GM23338 (cell line): ENCODE measurements around the gene USP35. TPM values are rescaled to one million over a fixed set of nuclear protein-coding genes. Genes with fewer than 3 reads are reported as not detected.

Experiments
- ATAC-seq: fragments of 200-7000 bp; cut with Tn5 transposase; 3 replicates; pipeline ENCODE4 v1.9.1; 2020
- DNase-seq: peaks from one replicate; pipeline ENCODE4 v3.0.0-alpha.2; 2015; ENCODE audit warnings: low spot score
- H2AFZ ChIP-seq: fragments of 200-600 bp; sonication (generic); 2 replicates; pipeline ENCODE4 v1.8.0; 2016; ENCODE audit warnings: antibody characterized with exemption, mild to moderate bottlenecking, moderate library complexity
- H3F3A ChIP-seq: fragments of 200-600 bp; sonication (generic); replicated peaks from 2 replicates; pipeline ENCODE4 v1.8.0; 2017; ENCODE audit warnings: antibody characterized with exemption, mixed run types, low read depth
- H3K27ac ChIP-seq: fragments of 200-600 bp; sonication (generic); 2 replicates; pipeline ENCODE4 v1.6.1; 2016; ENCODE audit warnings: low read depth
- H3K27me3 ChIP-seq: fragments of 200-600 bp; sonication (generic); 2 replicates; pipeline ENCODE4 v1.8.0; 2016; ENCODE audit warnings: mild to moderate bottlenecking, mixed run types, moderate library complexity; ENCODE audit not compliant: insufficient read depth
- H3K36me3 ChIP-seq: fragments of 200-600 bp; sonication (generic); 2 replicates; pipeline ENCODE4 v1.8.0; 2016; ENCODE audit warnings: mild to moderate bottlenecking; ENCODE audit not compliant: insufficient read depth
- H3K4me1 ChIP-seq: fragments of 200-600 bp; sonication (generic); 2 replicates; pipeline ENCODE4 v1.8.0; 2016; ENCODE audit warnings: mild to moderate bottlenecking, moderate library complexity; ENCODE audit not compliant: insufficient read depth
- H3K4me2 ChIP-seq: fragments of 200-600 bp; sonication (generic); 2 replicates; pipeline ENCODE4 v1.7.1; 2017; ENCODE audit warnings: mixed run types
- H3K4me3 ChIP-seq: fragments of 200-600 bp; sonication (generic); 2 replicates; pipeline ENCODE4 v1.6.1; 2016; ENCODE audit warnings: mixed run types
- H3K79me2 ChIP-seq: fragments of 200-600 bp; sonication (generic); replicated peaks from 2 replicates; pipeline ENCODE4 v1.8.0; 2017; ENCODE audit warnings: mild to moderate bottlenecking; ENCODE audit not compliant: insufficient read depth
- H3K9me2 ChIP-seq: fragments of 200-600 bp; sonication (generic); 2 replicates; pipeline ENCODE4 v1.8.0; 2017; ENCODE audit not compliant: insufficient read depth
- H4K20me1 ChIP-seq: fragments of 200-600 bp; sonication (generic); replicated peaks from 2 replicates; pipeline ENCODE4 v1.8.0; 2017; ENCODE audit warnings: mild to moderate bottlenecking; ENCODE audit not compliant: insufficient read depth
- H3K27ac Mint-ChIP-seq: 2 replicates; pipeline ENCODE4 v1.8.0; 2020; ENCODE audit warnings: inconsistent platforms, mild to moderate bottlenecking, moderate library complexity, mixed read lengths
- H3K27me3 Mint-ChIP-seq: 3 replicates; pipeline ENCODE4 v1.8.0; 2022; ENCODE audit warnings: low read depth, mild to moderate bottlenecking, moderate library complexity, mixed read lengths, inconsistent platforms; ENCODE audit not compliant: insufficient read depth, poor library complexity
- H3K36me3 Mint-ChIP-seq: 3 replicates; pipeline ENCODE4 v1.8.0; 2021; ENCODE audit warnings: low read depth, mild to moderate bottlenecking, inconsistent platforms, moderate library complexity, mixed read lengths
- H3K4me1 Mint-ChIP-seq: 3 replicates; pipeline ENCODE4 v1.8.0; 2020; ENCODE audit warnings: mild to moderate bottlenecking, inconsistent platforms, mixed read lengths
- H3K4me3 Mint-ChIP-seq: 3 replicates; pipeline ENCODE4 v1.8.0; 2021; ENCODE audit warnings: moderate library complexity, mild to moderate bottlenecking, inconsistent platforms, mixed read lengths
- H3K9me3 Mint-ChIP-seq: 3 replicates; pipeline ENCODE4 v1.8.0; 2020; ENCODE audit warnings: moderate library complexity, mild to moderate bottlenecking, inconsistent platforms, mixed read lengths
- CREB1 ChIP-seq: fragments of 250-450 bp; sonication (Bioruptor Pico); IDR thresholded peaks from 2 replicates; pipeline ENCODE4 v1.5.0; 2020; ENCODE audit warnings: low read depth, mild to moderate bottlenecking, moderate library complexity
- EZH2phosphoT487 ChIP-seq: fragments of 200-600 bp; sonication (generic); IDR thresholded peaks from one replicate; pipeline ENCODE4 v1.8.1; 2018; ENCODE audit warnings: antibody characterized with exemption; ENCODE audit not compliant: unreplicated experiment
- JUNB ChIP-seq: IDR thresholded peaks from one replicate; pipeline ENCODE4 v1.6.1; 2016; ENCODE audit warnings: antibody characterized with exemption; ENCODE audit not compliant: unreplicated experiment
- NANOG ChIP-seq: IDR thresholded peaks from 2 replicates; pipeline ENCODE4 v1.6.1; 2016; ENCODE audit warnings: antibody characterized with exemption, borderline replicate concordance
- POLR2AphosphoS5 ChIP-seq: IDR thresholded peaks from 2 replicates; pipeline ENCODE4 v1.6.1; 2016; ENCODE audit warnings: antibody characterized with exemption, low read depth
- STAT1 ChIP-seq: IDR thresholded peaks from one replicate; pipeline ENCODE4 v1.6.1; 2016; ENCODE audit warnings: antibody characterized with exemption; ENCODE audit not compliant: unreplicated experiment
- ZNF331 ChIP-seq: fragments of 250-450 bp; sonication (Bioruptor Pico); IDR thresholded peaks from 2 replicates; pipeline ENCODE4 v1.5.0; 2020; ENCODE audit warnings: low read depth, mild to moderate bottlenecking, moderate library complexity
- polyA plus RNA-seq: library from polyadenylated mRNA; unstranded; fragments of >200 nt; fragmentation: Nextera tagmentation; extraction: Ambion mirVana; gene quantifications from 2 replicates; pipeline ENCODE4 v1.2.1, GENCODE V29; 2016
- total RNA-seq: library from RNA; depleted of rRNA; stranded (reverse); fragments of >200 nt; shearing (Covaris generic); gene quantifications from 2 replicates; pipeline ENCODE4 v1.2.3, GENCODE V29; 2014
- TF ChIP-seq, protein P1 (sequence below): IDR thresholded peaks from one replicate; pipeline ENCODE4 v1.6.1; 2018; ENCODE audit warnings: antibody characterized with exemption; ENCODE audit not compliant: unreplicated experiment
- TF ChIP-seq, protein P2 (sequence below): IDR thresholded peaks from 2 replicates; pipeline ENCODE4 v1.6.1; 2016; ENCODE audit warnings: antibody characterized with exemption

Gene USP35
- total and polyA plus RNA-seq, 2 experiments from 2014 or later = 2.5 to 10.7 TPM

DNA sequence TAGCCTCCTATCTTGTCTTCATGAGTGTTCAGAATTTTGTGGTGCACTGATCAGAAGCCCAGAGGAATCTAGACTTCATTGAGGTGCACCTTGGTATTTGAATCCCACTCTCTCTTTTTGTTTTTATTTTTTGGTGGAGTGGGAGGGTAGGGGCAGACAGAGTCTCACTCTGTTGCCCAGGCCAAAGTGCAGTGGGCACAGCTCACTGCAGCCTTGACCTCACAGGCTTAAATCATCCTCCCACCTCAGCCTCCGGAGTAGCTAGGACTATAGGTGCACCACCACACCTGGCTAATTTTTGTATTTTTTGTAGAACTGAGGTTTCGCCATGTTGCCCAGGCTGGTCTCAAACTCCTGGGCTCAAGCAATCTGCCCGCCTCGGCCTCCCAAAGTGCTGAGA, 38.4 kb upstream of the USP35 start (continued):
- TF ChIP-seq, protein P1, sequence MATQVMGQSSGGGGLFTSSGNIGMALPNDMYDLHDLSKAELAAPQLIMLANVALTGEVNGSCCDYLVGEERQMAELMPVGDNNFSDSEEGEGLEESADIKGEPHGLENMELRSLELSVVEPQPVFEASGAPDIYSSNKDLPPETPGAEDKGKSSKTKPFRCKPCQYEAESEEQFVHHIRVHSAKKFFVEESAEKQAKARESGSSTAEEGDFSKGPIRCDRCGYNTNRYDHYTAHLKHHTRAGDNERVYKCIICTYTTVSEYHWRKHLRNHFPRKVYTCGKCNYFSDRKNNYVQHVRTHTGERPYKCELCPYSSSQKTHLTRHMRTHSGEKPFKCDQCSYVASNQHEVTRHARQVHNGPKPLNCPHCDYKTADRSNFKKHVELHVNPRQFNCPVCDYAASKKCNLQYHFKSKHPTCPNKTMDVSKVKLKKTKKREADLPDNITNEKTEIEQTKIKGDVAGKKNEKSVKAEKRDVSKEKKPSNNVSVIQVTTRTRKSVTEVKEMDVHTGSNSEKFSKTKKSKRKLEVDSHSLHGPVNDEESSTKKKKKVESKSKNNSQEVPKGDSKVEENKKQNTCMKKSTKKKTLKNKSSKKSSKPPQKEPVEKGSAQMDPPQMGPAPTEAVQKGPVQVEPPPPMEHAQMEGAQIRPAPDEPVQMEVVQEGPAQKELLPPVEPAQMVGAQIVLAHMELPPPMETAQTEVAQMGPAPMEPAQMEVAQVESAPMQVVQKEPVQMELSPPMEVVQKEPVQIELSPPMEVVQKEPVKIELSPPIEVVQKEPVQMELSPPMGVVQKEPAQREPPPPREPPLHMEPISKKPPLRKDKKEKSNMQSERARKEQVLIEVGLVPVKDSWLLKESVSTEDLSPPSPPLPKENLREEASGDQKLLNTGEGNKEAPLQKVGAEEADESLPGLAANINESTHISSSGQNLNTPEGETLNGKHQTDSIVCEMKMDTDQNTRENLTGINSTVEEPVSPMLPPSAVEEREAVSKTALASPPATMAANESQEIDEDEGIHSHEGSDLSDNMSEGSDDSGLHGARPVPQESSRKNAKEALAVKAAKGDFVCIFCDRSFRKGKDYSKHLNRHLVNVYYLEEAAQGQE = no peak
- TF ChIP-seq CREB1 (CRISPR knock-in tag) = no peak
- no peak for TF ChIP-seq JUNB

DNA sequence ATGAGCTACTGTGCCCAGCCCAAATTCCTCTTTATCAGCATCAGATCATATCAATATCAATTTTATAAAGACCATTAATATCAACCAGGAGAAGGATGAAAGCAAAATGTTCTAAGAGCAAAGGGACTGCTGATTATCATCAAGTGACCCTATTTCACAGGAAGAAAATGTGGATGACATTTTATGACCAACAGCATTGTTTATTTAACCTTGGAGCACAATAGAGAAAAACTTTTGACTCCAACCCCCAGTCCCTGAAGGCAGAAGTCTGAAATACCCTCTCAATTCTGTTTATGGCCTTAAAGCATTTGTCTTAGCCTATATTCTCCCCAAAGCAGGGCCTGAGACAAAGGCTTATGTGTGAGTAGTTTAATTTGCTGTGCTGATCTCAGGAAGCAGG, 38.0 kb upstream of the USP35 start:
- no peaks in the 10 kb centered on the region for H3K36me3 ChIP-seq
- Mint-ChIP-seq H3K36me3 (no peaks in the 10 kb centered on the region; the same call in 2 of the 3 replicates), H3K4me3 (no peak overlapping the region), H3K4me1 (peaks cover 8% of the 10 kb centered on the region; the same call in 2 of the 3 replicates), H3K9me3 (no peaks in the 10 kb centered on the region), H3K27me3 (peaks cover 6% of the 10 kb centered on the region), H3K27ac (no peak overlapping the region)
- H3K27me3 ChIP-seq = no peaks in the 10 kb centered on the region
- no peaks in the 10 kb centered on the region for H3K4me1 ChIP-seq
- ATAC-seq (no peak), DNase-seq (no peak)
- H3K9me2 ChIP-seq = no peaks in the 10 kb centered on the region
- H3K79me2 ChIP-seq = no peaks in the 10 kb centered on the region
- no peak overlapping the region for H3K27ac ChIP-seq
- no peak overlapping the region for H3K4me2 ChIP-seq
- H2AFZ ChIP-seq = no peak overlapping the region
- H4K20me1 ChIP-seq = no peaks in the 10 kb centered on the region
- no peak overlapping the region for H3K4me3 ChIP-seq
- H3F3A ChIP-seq = 0 out of 2 replicates have a peak, but pooled peaks cover 2% of the 10 kb centered on the region
- TF ChIP-seq STAT1 = no peak
- TF ChIP-seq, protein P2, sequence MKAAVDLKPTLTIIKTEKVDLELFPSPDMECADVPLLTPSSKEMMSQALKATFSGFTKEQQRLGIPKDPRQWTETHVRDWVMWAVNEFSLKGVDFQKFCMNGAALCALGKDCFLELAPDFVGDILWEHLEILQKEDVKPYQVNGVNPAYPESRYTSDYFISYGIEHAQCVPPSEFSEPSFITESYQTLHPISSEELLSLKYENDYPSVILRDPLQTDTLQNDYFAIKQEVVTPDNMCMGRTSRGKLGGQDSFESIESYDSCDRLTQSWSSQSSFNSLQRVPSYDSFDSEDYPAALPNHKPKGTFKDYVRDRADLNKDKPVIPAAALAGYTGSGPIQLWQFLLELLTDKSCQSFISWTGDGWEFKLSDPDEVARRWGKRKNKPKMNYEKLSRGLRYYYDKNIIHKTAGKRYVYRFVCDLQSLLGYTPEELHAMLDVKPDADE = no peak
- TF ChIP-seq EZH2phosphoT487 = no peak
- no peak for TF ChIP-seq POLR2AphosphoS5
- TF ChIP-seq CREB1 (CRISPR knock-in tag) = no peak
- no peak for TF ChIP-seq ZNF331
- no peak for TF ChIP-seq JUNB
- TF ChIP-seq NANOG = no peak
- TF ChIP-seq, protein P1 = no peak
